Astrocyte (in vitro differentiated cells and primary cell): Measurements from ENCODE around the gene AKAP9. TPM values are rescaled to one million over a fixed set of nuclear protein-coding genes. Genes with fewer than 3 reads are reported as not detected.

Source experiments
- DNase-seq: peaks from one replicate; pipeline ENCODE4 v3.0.0-alpha.2; 2010; ENCODE audit warnings: low read depth
- FAIRE-seq: peaks from 2 replicates; lab custom pipeline; 2011; peaks lifted over from hg19 to GRCh38; lab: Jason Lieb, UNC
- H2AFZ ChIP-seq: 2 replicates; pipeline ENCODE4 v1.6.0; 2012; ENCODE audit warnings: low read depth, low read length, inconsistent platforms
- H3K27ac ChIP-seq: 2 replicates; pipeline ENCODE4 v1.5.1; 2011; ENCODE audit warnings: low read depth, low read length, inconsistent platforms
- H3K27me3 ChIP-seq: 2 replicates; pipeline ENCODE4 v1.6.0; 2011; ENCODE audit warnings: low read length, inconsistent platforms; ENCODE audit not compliant: insufficient read depth
- H3K36me3 ChIP-seq: 2 replicates; pipeline ENCODE4 v1.5.1; 2011; ENCODE audit warnings: low read length, inconsistent platforms; ENCODE audit not compliant: insufficient read depth
- H3K4me1 ChIP-seq: 2 replicates; pipeline ENCODE4 v1.5.1; 2011; ENCODE audit warnings: low read length, inconsistent platforms; ENCODE audit not compliant: insufficient read depth
- H3K4me2 ChIP-seq: 2 replicates; pipeline ENCODE4 v1.6.0; 2012; ENCODE audit warnings: low read length, inconsistent platforms
- H3K4me3 ChIP-seq: 2 replicates; pipeline ENCODE4 v1.5.1; 2011; ENCODE audit warnings: low read depth, mild to moderate bottlenecking, low read length, inconsistent platforms; ENCODE audit not compliant: insufficient read depth
- H3K79me2 ChIP-seq: 2 replicates; pipeline ENCODE4 v1.6.0; 2012; ENCODE audit warnings: mild to moderate bottlenecking, low read length, inconsistent platforms; ENCODE audit not compliant: insufficient read depth
- H3K9ac ChIP-seq: 2 replicates; pipeline ENCODE4 v1.6.0; 2012; ENCODE audit warnings: mild to moderate bottlenecking, low read length, inconsistent platforms
- H3K9me3 ChIP-seq: 2 replicates; pipeline ENCODE4 v1.5.1; 2012; ENCODE audit warnings: low read depth, mild to moderate bottlenecking, low read length, inconsistent platforms; ENCODE audit not compliant: insufficient read depth
- H4K20me1 ChIP-seq: 2 replicates; pipeline ENCODE4 v1.6.0; 2012; ENCODE audit warnings: low read length, inconsistent platforms; ENCODE audit not compliant: insufficient read depth
- H3K27ac Mint-ChIP-seq: one replicate; pipeline ENCODE4 v1.8.0; 2021; ENCODE audit warnings: mild to moderate bottlenecking, mixed read lengths; ENCODE audit not compliant: unreplicated experiment
- H3K27me3 Mint-ChIP-seq: one replicate; pipeline ENCODE4 v1.8.0; 2021; ENCODE audit warnings: low read depth, mixed read lengths; ENCODE audit not compliant: unreplicated experiment
- H3K36me3 Mint-ChIP-seq: one replicate; pipeline ENCODE4 v1.8.0; 2021; ENCODE audit warnings: low read depth, mixed read lengths; ENCODE audit not compliant: unreplicated experiment
- H3K4me1 Mint-ChIP-seq: one replicate; pipeline ENCODE4 v1.8.0; 2021; ENCODE audit warnings: low read depth, mixed read lengths; ENCODE audit not compliant: unreplicated experiment
- H3K4me3 Mint-ChIP-seq: one replicate; pipeline ENCODE4 v1.8.0; 2021; ENCODE audit warnings: mild to moderate bottlenecking, moderate library complexity, mixed read lengths; ENCODE audit not compliant: unreplicated experiment
- H3K9me3 Mint-ChIP-seq: one replicate; pipeline ENCODE4 v1.8.0; 2021; ENCODE audit warnings: mild to moderate bottlenecking, mixed read lengths; ENCODE audit not compliant: unreplicated experiment
- EZH2 ChIP-seq: IDR thresholded peaks from 2 replicates; pipeline ENCODE4 v1.6.1; 2012; ENCODE audit warnings: mild to moderate bottlenecking, low read length, inconsistent platforms; ENCODE audit not compliant: insufficient read depth
- total RNA-seq: library from RNA; stranded (reverse); gene quantifications from 2 replicates; pipeline ENCODE4 v1.2.1, GENCODE V29; 2021
- TF ChIP-seq, protein P1 (sequence below): IDR thresholded peaks from 2 replicates; pipeline ENCODE4 v1.5.1; 2011; ENCODE audit warnings: low read depth, mild to moderate bottlenecking, inconsistent platforms, low read length, moderate library complexity; ENCODE audit not compliant: insufficient read depth

The AKAP9 gene
- total RNA-seq, 1 donor from 2014 or later, result 55.6 TPM

DNA sequence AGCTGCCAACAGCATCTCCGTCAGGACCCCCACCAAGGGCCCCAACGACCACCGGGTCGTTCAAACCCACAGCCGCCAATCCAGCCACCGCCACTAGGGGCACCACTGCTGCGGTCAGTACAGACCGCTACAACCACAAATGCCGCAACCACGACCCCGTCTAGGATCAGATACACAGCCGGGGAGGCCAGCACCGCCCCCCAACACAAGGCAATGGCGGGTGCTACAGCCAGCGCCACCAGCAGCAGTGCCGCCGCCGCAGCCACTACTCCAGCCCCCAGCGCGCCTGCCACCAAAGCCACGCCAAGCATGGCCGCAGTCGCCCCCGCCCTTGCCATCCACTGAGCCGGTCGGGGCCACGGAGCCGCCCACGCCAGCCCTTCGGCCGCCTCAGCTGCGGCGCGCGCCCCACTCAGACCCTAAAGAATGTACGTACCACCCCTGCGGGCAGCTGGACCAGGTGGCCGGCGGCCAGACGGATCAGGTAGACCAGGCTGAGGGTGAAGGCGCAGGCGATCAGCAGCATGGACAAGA lies 193.1 kb downstream of the AKAP9 start:
- Mint-ChIP-seq H3K36me3 (peaks cover 3% of the 10 kb centered on the region), H3K4me1 (peaks cover 11% of the 10 kb centered on the region), H3K9me3 (no peaks in the 10 kb centered on the region), H3K4me3 (peak overlapping the region; percentile 99), H3K27me3 (no peaks in the 10 kb centered on the region), H3K27ac (peak overlapping the region; percentile 100)
- peaks cover 3% of the 10 kb centered on the region for H3K36me3 ChIP-seq
- peaks cover 49% of the 10 kb centered on the region for H3K79me2 ChIP-seq
- H3K4me1 ChIP-seq, result no peaks in the 10 kb centered on the region
- H3K9ac ChIP-seq, result peak overlapping the region; percentile 89
- peak overlapping the region; percentile 97 for H3K27ac ChIP-seq
- DNase-seq (peak; percentile 46), FAIRE-seq (no peak)
- peak overlapping the region; percentile 94 for H3K4me2 ChIP-seq
- TF ChIP-seq, protein P1, sequence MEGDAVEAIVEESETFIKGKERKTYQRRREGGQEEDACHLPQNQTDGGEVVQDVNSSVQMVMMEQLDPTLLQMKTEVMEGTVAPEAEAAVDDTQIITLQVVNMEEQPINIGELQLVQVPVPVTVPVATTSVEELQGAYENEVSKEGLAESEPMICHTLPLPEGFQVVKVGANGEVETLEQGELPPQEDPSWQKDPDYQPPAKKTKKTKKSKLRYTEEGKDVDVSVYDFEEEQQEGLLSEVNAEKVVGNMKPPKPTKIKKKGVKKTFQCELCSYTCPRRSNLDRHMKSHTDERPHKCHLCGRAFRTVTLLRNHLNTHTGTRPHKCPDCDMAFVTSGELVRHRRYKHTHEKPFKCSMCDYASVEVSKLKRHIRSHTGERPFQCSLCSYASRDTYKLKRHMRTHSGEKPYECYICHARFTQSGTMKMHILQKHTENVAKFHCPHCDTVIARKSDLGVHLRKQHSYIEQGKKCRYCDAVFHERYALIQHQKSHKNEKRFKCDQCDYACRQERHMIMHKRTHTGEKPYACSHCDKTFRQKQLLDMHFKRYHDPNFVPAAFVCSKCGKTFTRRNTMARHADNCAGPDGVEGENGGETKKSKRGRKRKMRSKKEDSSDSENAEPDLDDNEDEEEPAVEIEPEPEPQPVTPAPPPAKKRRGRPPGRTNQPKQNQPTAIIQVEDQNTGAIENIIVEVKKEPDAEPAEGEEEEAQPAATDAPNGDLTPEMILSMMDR, result peak; percentile 54
- TF ChIP-seq EZH2, result no peak
- no peaks in the 10 kb centered on the region for H3K9me3 ChIP-seq
- H2AFZ ChIP-seq, result peak overlapping the region; percentile 96
- peak overlapping the region; percentile 77 for H3K4me3 ChIP-seq
- no peaks in the 10 kb centered on the region for H3K27me3 ChIP-seq
- peaks cover 34% of the 10 kb centered on the region for H4K20me1 ChIP-seq

DNA sequence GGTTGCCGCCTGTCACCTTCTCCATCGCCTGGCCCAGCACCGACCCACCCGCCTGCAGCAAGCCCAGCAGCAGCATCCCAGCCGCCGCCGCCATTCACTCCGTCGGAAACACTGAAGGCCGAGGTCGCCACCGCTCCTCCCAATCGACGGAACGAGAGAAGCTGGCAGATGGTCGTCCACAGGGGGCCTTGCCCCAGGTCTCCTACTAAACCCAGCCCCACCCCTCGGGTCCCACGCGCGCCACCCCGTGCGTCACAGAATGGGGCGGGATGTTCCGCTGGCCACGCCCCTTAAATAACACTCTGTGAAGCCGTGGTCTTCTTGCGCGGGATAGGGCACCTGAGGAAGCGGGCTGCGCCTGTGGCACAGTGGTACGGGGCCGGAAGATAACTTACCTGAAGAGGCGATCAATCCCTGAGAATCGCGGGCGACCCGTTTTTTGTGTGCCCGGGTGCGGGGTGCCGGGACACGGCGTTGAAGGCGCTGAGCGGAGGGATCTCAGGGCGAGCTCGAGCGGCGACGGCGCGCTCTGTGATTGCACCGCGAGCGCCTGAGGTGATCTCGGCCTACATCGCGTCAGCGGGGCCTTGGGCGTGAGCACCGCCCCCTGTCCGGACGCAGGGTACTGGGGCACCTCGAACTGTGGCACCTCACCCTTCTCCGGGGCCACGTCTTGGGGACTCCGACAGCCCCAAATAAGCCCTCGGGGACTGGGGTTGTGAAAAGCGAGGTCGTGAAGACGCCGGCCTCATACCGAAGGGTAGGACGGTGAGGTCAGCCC lies 193.8 kb downstream of the AKAP9 start, which contains the start of gene CYP51A1:
Gene CYP51A1 (minus strand): TSS at position 207 of the 781 bp plus-strand sequence. CDS start 113 bp downstream, at position 94.
- no peak for FAIRE-seq
- Histone ChIP-seq H2AFZ (peak within 1 kb of the TSS; percentile 96), H3K27me3 (no peaks in the 10 kb centered on the region), H3K4me1 (no peaks in the 10 kb centered on the region), H4K20me1 (peaks cover 34% of the 10 kb centered on the region), H3K27ac (peak within 1 kb of the TSS; percentile 97), H3K9ac (peak within 1 kb of the TSS; percentile 89), H3K36me3 (peaks cover 3% of the 10 kb centered on the region), H3K9me3 (no peaks in the 10 kb centered on the region), H3K4me3 (peak within 1 kb of the TSS; percentile 77), H3K79me2 (peaks cover 46% of the 10 kb centered on the region), H3K4me2 (peak within 1 kb of the TSS; percentile 94)
- Mint-ChIP-seq H3K36me3 (peaks cover 3% of the 10 kb centered on the region), H3K4me3 (peak within 1 kb of the TSS; percentile 99), H3K27me3 (no peaks in the 10 kb centered on the region), H3K27ac (peak within 1 kb of the TSS; percentile 100), H3K9me3 (no peaks in the 10 kb centered on the region), H3K4me1 (peaks cover 11% of the 10 kb centered on the region)
- DNase-seq, result peak; percentile 88
- no peak for TF ChIP-seq EZH2
- TF ChIP-seq, protein P1, result no peak
